ENCODE data around the gene MKRN1. TPM values are rescaled to one million over a fixed set of nuclear protein-coding genes. Genes with fewer than 3 reads are reported as not detected.

MKRN1 gene
- total RNA-seq, 1 experiment from 2014 or later: 182 TPM

- no TSS peak for BruUV-seq (replicated peaks)
- TF ChIP-seq, protein P1, sequence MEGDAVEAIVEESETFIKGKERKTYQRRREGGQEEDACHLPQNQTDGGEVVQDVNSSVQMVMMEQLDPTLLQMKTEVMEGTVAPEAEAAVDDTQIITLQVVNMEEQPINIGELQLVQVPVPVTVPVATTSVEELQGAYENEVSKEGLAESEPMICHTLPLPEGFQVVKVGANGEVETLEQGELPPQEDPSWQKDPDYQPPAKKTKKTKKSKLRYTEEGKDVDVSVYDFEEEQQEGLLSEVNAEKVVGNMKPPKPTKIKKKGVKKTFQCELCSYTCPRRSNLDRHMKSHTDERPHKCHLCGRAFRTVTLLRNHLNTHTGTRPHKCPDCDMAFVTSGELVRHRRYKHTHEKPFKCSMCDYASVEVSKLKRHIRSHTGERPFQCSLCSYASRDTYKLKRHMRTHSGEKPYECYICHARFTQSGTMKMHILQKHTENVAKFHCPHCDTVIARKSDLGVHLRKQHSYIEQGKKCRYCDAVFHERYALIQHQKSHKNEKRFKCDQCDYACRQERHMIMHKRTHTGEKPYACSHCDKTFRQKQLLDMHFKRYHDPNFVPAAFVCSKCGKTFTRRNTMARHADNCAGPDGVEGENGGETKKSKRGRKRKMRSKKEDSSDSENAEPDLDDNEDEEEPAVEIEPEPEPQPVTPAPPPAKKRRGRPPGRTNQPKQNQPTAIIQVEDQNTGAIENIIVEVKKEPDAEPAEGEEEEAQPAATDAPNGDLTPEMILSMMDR (conservative IDR thresholded peaks at IDR 0.05): no peak
- TF ChIP-seq EZH2 (IDR thresholded peaks at IDR 0.05; ENCODE audit: low read depth): no peak
- H3K4me1 ChIP-seq (replicated peaks; ENCODE audit: insufficient read depth): peaks cover 16% of the 10 kb centered on the region
- no peaks in the 10 kb centered on the region for H3K9me2 ChIP-seq (ENCODE audit: insufficient read depth)
- H3K9me3 ChIP-seq (ENCODE audit: insufficient read depth, low read depth): no peaks in the 10 kb centered on the region
- H3K36me3 ChIP-seq (ENCODE audit: low read depth): no peaks in the 10 kb centered on the region
- ChIA-PET POLR2A (ENCODE audit: unreplicated experiment) (interaction anchor here (0.6 kb wide), 1 partner anchor 14 kb away, joined by 3 read pairs; no protein-coding TSS in a partner anchor), CTCF (interaction anchor here (0.6 to 0.8 kb wide), 2 partner anchors 39 to 99 kb away, joined by 3 to 5 read pairs; no protein-coding TSS in a partner anchor)
- no peak overlapping the region for H2AFZ ChIP-seq
- no peak for DNase-seq
- H3K79me2 ChIP-seq (ENCODE audit: low read depth): no peaks in the 10 kb centered on the region
- intact Hi-C loops (cut with micrococcal nuclease; ENCODE audit: unreplicated experiment): no loop called here
- H3K4me3 ChIP-seq: no peak overlapping the region
- 0 out of 2 replicates have a peak, but pooled peaks cover 15% of the 10 kb centered on the region for H3F3A ChIP-seq (ENCODE audit: insufficient read depth, low read depth)
- H4K20me1 ChIP-seq (ENCODE audit: insufficient read depth): no peaks in the 10 kb centered on the region
- peak overlapping the region; percentile 24 for H3K4me2 ChIP-seq
- H3K27me3 ChIP-seq (ENCODE audit: insufficient read depth, low read depth): no peaks in the 10 kb centered on the region
- H3K27ac ChIP-seq: no peak overlapping the region
Measured at GRCh38 chr7:140526214-140526613, 46.9 kb upstream of the MKRN1 start.

DNA sequence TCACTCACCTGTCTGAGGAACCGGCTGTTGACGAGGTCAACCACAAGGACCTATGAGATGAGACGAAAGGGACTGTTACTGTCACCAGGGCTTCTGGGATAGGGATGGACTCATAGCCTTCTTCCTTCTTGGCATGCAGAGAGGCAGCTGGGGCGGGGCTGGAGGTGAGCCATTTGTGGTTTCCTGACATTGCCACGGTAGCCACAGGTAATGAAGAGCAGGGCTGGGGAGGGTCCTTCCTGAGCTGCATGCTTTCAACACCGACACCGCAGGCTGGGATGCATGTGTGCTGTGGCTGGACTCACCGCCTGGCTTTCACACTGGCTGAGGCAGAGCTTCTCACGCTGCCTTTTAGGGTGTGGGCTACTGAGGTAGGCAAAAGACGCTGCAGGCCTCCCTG, 46.4 kb upstream of the MKRN1 start:
- DNase-seq: peak; percentile 65 to 86
- H3K4me2 ChIP-seq: peak overlapping the region; percentile 24
- H3K4me1 ChIP-seq (replicated peaks; ENCODE audit: insufficient read depth): peaks cover 16% of the 10 kb centered on the region
- CTCF ChIA-PET: interaction anchor here (0.8 to 1.0 kb wide), 2 partner anchors 39 to 48 kb away, joined by 3 read pairs; no protein-coding TSS in a partner anchor
- POLR2A ChIA-PET (ENCODE audit: unreplicated experiment): interaction anchor here (0.5 to 0.6 kb wide), 3 partner anchors 13 to 102 kb away, joined by 3 to 7 read pairs (median 3); no protein-coding TSS in a partner anchor
- no peaks in the 10 kb centered on the region for H3K9me3 ChIP-seq (ENCODE audit: insufficient read depth, low read depth)
- no peak for TF ChIP-seq EZH2 (IDR thresholded peaks at IDR 0.05; ENCODE audit: low read depth)
- H3K79me2 ChIP-seq (ENCODE audit: low read depth): no peaks in the 10 kb centered on the region
- no peak overlapping the region for H3K4me3 ChIP-seq
- BruUV-seq (replicated peaks): no TSS peak
- no peaks in the 10 kb centered on the region for H3K9me2 ChIP-seq (ENCODE audit: insufficient read depth)
- intact Hi-C loops (cut with micrococcal nuclease; ENCODE audit: unreplicated experiment): loop anchor here (2.0 kb wide), 3 partner anchors 15 to 101 kb away; no protein-coding TSS in a partner anchor
- H4K20me1 ChIP-seq (ENCODE audit: insufficient read depth): no peaks in the 10 kb centered on the region
- H3K36me3 ChIP-seq (ENCODE audit: low read depth): no peaks in the 10 kb centered on the region
- no peaks in the 10 kb centered on the region for H3K27me3 ChIP-seq (ENCODE audit: insufficient read depth, low read depth)
- no peak overlapping the region for H3K27ac ChIP-seq
- 0 out of 2 replicates have a peak, but pooled peaks cover 15% of the 10 kb centered on the region for H3F3A ChIP-seq (ENCODE audit: insufficient read depth, low read depth)
- H2AFZ ChIP-seq: no peak overlapping the region

GRCh38 chr7:140521421-140521820, 42.1 kb upstream of the MKRN1 start:
- DNase-seq: no peak
- Histone ChIP-seq H3F3A (ENCODE audit: insufficient read depth, low read depth) (0 out of 2 replicates have a peak, but pooled peaks cover 7% of the 10 kb centered on the region), H2AFZ (no peak overlapping the region), H4K20me1 (ENCODE audit: insufficient read depth) (no peaks in the 10 kb centered on the region), H3K36me3 (ENCODE audit: low read depth) (no peaks in the 10 kb centered on the region), H3K9me3 (ENCODE audit: insufficient read depth, low read depth) (no peaks in the 10 kb centered on the region), H3K4me2 (no peak overlapping the region), H3K4me3 (no peak overlapping the region), H3K9me2 (ENCODE audit: insufficient read depth) (no peaks in the 10 kb centered on the region), H3K27me3 (ENCODE audit: insufficient read depth, low read depth) (no peaks in the 10 kb centered on the region), H3K4me1 (replicated peaks; ENCODE audit: insufficient read depth) (peaks cover 18% of the 10 kb centered on the region), H3K79me2 (ENCODE audit: low read depth) (no peaks in the 10 kb centered on the region), H3K27ac (no peak overlapping the region)
- TF ChIP-seq, protein P1 (conservative IDR thresholded peaks at IDR 0.05): no peak
- TF ChIP-seq EZH2 (IDR thresholded peaks at IDR 0.05; ENCODE audit: low read depth): no peak
- intact Hi-C loops (cut with micrococcal nuclease; ENCODE audit: unreplicated experiment): no loop called here
- no TSS peak for BruUV-seq (replicated peaks)
- ChIA-PET POLR2A (ENCODE audit: unreplicated experiment) (no interaction called here), CTCF (no interaction called here)
